HEK293 (cell line): ENCODE measurements around the gene ANKRD49.

Experiments
- CTCF ChIA-PET: fragments of 350-600 bp; formaldehyde crosslinking; extraction: SDS; loops from one replicate; lab custom pipeline; 2021; ENCODE audit warnings: antibody characterized with exemption; lab: Yijun Ruan, JAX
- POLR2A ChIA-PET: fragments of 300-600 bp; formaldehyde crosslinking; extraction: SDS; loops from one replicate; lab custom pipeline; 2020; ENCODE audit warnings: antibody characterized with exemption, inconsistent platforms; lab: Yijun Ruan, JAX
- H3K27ac ChIP-seq: fragments of 200-500 bp; sonication (Bioruptor generic); 2 replicates; pipeline ENCODE4 v1.5.1; 2014; ENCODE audit warnings: low read depth, low read length, control low read depth, inconsistent platforms; ENCODE audit errors: extremely low read depth
- H3K36me3 ChIP-seq, 2 experiments: fragments of 200-500 bp in 1 of 2; sonication (Bioruptor generic) in 1 of 2; 1 replicate in 1 of 2; 2 replicates in 1 of 2; pipeline ENCODE4 v1.5.1; 2014 to 2017; ENCODE audit warnings: inconsistent platforms in 2 of 2, low read length in 2 of 2; ENCODE audit not compliant: control insufficient read depth in 2 of 2, insufficient read depth in 1 of 2
- H3K4me1 ChIP-seq: fragments of 200-500 bp; sonication (Bioruptor generic); 2 replicates; pipeline ENCODE4 v1.5.1; 2014; ENCODE audit warnings: mild to moderate bottlenecking, low read length, inconsistent platforms; ENCODE audit not compliant: control insufficient read depth, insufficient read depth
- H3K4me3 ChIP-seq: 2 replicates; pipeline ENCODE4 v1.5.1; 2011; ENCODE audit warnings: low read depth, mild to moderate bottlenecking, control low read depth, low read length, moderate library complexity
- H3K9me3 ChIP-seq: fragments of 200-500 bp; sonication (Bioruptor generic); 2 replicates; pipeline ENCODE4 v1.5.1; 2014; ENCODE audit warnings: low read depth, low read length, inconsistent platforms; ENCODE audit not compliant: control insufficient read depth, insufficient read depth
- GLIS2 ChIP-seq: fragments of 450-650 bp; formaldehyde crosslinking; IDR thresholded peaks from 2 replicates; pipeline ENCODE4 v1.5.1; 2016; ENCODE audit warnings: missing biosample characterization, missing genetic modification characterization
- HOXD13 ChIP-seq: sonication (generic); formaldehyde crosslinking; IDR thresholded peaks from 2 replicates; pipeline ENCODE4 v1.8.0; 2022; ENCODE audit warnings: missing genetic modification reagents, borderline replicate concordance
- PBX3 ChIP-seq: sonication (generic); formaldehyde crosslinking; IDR thresholded peaks from 2 replicates; pipeline ENCODE4 v1.8.1; 2022; ENCODE audit warnings: mild to moderate bottlenecking, moderate library complexity, missing genetic modification reagents
- TSHZ1 ChIP-seq: fragments of 450-650 bp; formaldehyde crosslinking; IDR thresholded peaks from 2 replicates; pipeline ENCODE4 v1.5.1; 2016; ENCODE audit warnings: missing biosample characterization, missing genetic modification characterization, borderline replicate concordance
- ZFP41 ChIP-seq: fragments of 450-650 bp; formaldehyde crosslinking; IDR thresholded peaks from 2 replicates; pipeline ENCODE4 v1.5.1; 2016; ENCODE audit warnings: missing biosample characterization, missing genetic modification characterization, borderline replicate concordance
- ZFP69B ChIP-seq: fragments of 450-650 bp; formaldehyde crosslinking; IDR thresholded peaks from 2 replicates; pipeline ENCODE4 v1.5.1; 2016; ENCODE audit warnings: missing biosample characterization, missing genetic modification characterization
- ZNF174 ChIP-seq: fragments of 450-650 bp; formaldehyde crosslinking; IDR thresholded peaks from 2 replicates; pipeline ENCODE4 v1.5.0; 2017; ENCODE audit warnings: missing biosample characterization, mild to moderate bottlenecking, missing genetic modification characterization
- ZNF26 ChIP-seq: fragments of 450-650 bp; formaldehyde crosslinking; IDR thresholded peaks from 2 replicates; pipeline ENCODE4 v1.5.1; 2016; ENCODE audit warnings: missing biosample characterization, missing genetic modification characterization
- ZNF280D ChIP-seq: fragments of 450-650 bp; formaldehyde crosslinking; IDR thresholded peaks from 2 replicates; pipeline ENCODE4 v1.5.1; 2016; ENCODE audit warnings: missing biosample characterization, missing genetic modification characterization
- ZNF302 ChIP-seq: fragments of 450-650 bp; formaldehyde crosslinking; IDR thresholded peaks from 2 replicates; pipeline ENCODE4 v1.5.1; 2016; ENCODE audit warnings: missing biosample characterization, missing genetic modification characterization, low read depth
- ZNF404 ChIP-seq: fragments of 450-650 bp; formaldehyde crosslinking; IDR thresholded peaks from 2 replicates; pipeline ENCODE4 v1.5.1; 2017; ENCODE audit warnings: missing biosample characterization, missing genetic modification characterization
- ZNF513 ChIP-seq: fragments of 450-650 bp; IDR thresholded peaks from 2 replicates; pipeline ENCODE4 v1.5.1; 2018; ENCODE audit warnings: missing biosample characterization, missing genetic modification characterization
- ZNF530 ChIP-seq: fragments of 450-650 bp; formaldehyde crosslinking; IDR thresholded peaks from 2 replicates; pipeline ENCODE4 v1.5.1; 2016; ENCODE audit warnings: low read depth, missing biosample characterization, missing genetic modification characterization
- ZNF623 ChIP-seq: fragments of 450-650 bp; formaldehyde crosslinking; IDR thresholded peaks from 2 replicates; pipeline ENCODE4 v1.5.1; 2016; ENCODE audit warnings: missing biosample characterization, missing genetic modification characterization
- ZNF626 ChIP-seq: fragments of 450-650 bp; sonication (Bioruptor Pico); formaldehyde crosslinking; IDR thresholded peaks from 2 replicates; pipeline ENCODE4 v1.5.1; 2018; ENCODE audit warnings: missing biosample characterization, missing genetic modification characterization, inconsistent platforms
- ZNF629 ChIP-seq: fragments of 450-650 bp; formaldehyde crosslinking; IDR thresholded peaks from 2 replicates; pipeline ENCODE4 v1.5.1; 2017; ENCODE audit warnings: missing biosample characterization, missing genetic modification characterization
- ZNF677 ChIP-seq: fragments of 450-650 bp; IDR thresholded peaks from 2 replicates; pipeline ENCODE4 v1.5.0; 2018; ENCODE audit warnings: missing biosample characterization, mild to moderate bottlenecking, missing genetic modification characterization, moderate library complexity
- ZNF701 ChIP-seq: fragments of 450-650 bp; formaldehyde crosslinking; IDR thresholded peaks from 2 replicates; pipeline ENCODE4 v1.5.1; 2016; ENCODE audit warnings: missing biosample characterization, missing genetic modification characterization
- ZNF707 ChIP-seq: fragments of 450-650 bp; formaldehyde crosslinking; IDR thresholded peaks from 2 replicates; pipeline ENCODE4 v1.5.1; 2016; ENCODE audit warnings: missing biosample characterization, missing genetic modification characterization
- ZNF792 ChIP-seq: fragments of 450-650 bp; formaldehyde crosslinking; IDR thresholded peaks from 2 replicates; pipeline ENCODE4 v1.5.1; 2016; ENCODE audit warnings: missing biosample characterization, missing genetic modification characterization

Gene ANKRD49

GRCh38 chr11:94449029-94449428, 44.8 kb upstream of the ANKRD49 start:
- Histone ChIP-seq H3K36me3 (peaks cover 14 to 45% of the 10 kb centered on the region in 2 experiments; a peak in 2 of 3 replicates), H3K4me3 (no peak overlapping the region), H3K9me3 (no peaks in the 10 kb centered on the region), H3K4me1 (no peaks in the 10 kb centered on the region), H3K27ac (no peak overlapping the region)
- TF ChIP-seq ZNF530 = no peak
- no peak for TF ChIP-seq ZNF280D (tag by site-specific recombination)
- no peak for TF ChIP-seq ZNF677 (tag by site-specific recombination)
- no peak for TF ChIP-seq PBX3 (CRISPR knock-in tag)
- TF ChIP-seq GLIS2 (tag by site-specific recombination) = no peak
- no peak for TF ChIP-seq ZFP41
- TF ChIP-seq ZNF404 (tag by site-specific recombination) = no peak
- TF ChIP-seq ZNF626 (tag by site-specific recombination) = no peak
- TF ChIP-seq ZNF623 (tag by site-specific recombination) = no peak
- no peak for TF ChIP-seq ZNF701 (tag by site-specific recombination)
- TF ChIP-seq ZNF513 (tag by site-specific recombination) = no peak
- no peak for TF ChIP-seq ZNF174
- TF ChIP-seq ZNF792 (tag by site-specific recombination) = no peak
- no peak for TF ChIP-seq ZNF26
- no peak for TF ChIP-seq HOXD13 (CRISPR knock-in tag)
- TF ChIP-seq ZNF707 (tag by site-specific recombination) = no peak
- no peak for TF ChIP-seq ZFP69B (tag by site-specific recombination)
- no peak for TF ChIP-seq ZNF302 (tag by site-specific recombination)
- ChIA-PET POLR2A (no interaction called here), CTCF (interaction anchor here (0.6 kb wide), 1 partner anchor 72 kb away, joined by 3 read pairs; no protein-coding TSS in a partner anchor)

GRCh38 chr11:94449437-94449836, 44.3 kb upstream of the ANKRD49 start:
- H3K27ac ChIP-seq = no peak overlapping the region
- H3K9me3 ChIP-seq = no peaks in the 10 kb centered on the region
- CTCF ChIA-PET = no interaction called here
- no peak overlapping the region for H3K4me3 ChIP-seq
- peaks cover 12 to 44% of the 10 kb centered on the region in 2 experiments; a peak in 2 of 3 replicates for H3K36me3 ChIP-seq
- POLR2A ChIA-PET = no interaction called here
- H3K4me1 ChIP-seq = no peaks in the 10 kb centered on the region
- no peak for TF ChIP-seq TSHZ1 (tag by site-specific recombination)
- TF ChIP-seq ZNF629 (tag by site-specific recombination) = peak; percentile 26; the same call in 1 of the 2 replicates
